Measurements from ENCODE around the gene DPYD.

The DPYD gene

DNA sequence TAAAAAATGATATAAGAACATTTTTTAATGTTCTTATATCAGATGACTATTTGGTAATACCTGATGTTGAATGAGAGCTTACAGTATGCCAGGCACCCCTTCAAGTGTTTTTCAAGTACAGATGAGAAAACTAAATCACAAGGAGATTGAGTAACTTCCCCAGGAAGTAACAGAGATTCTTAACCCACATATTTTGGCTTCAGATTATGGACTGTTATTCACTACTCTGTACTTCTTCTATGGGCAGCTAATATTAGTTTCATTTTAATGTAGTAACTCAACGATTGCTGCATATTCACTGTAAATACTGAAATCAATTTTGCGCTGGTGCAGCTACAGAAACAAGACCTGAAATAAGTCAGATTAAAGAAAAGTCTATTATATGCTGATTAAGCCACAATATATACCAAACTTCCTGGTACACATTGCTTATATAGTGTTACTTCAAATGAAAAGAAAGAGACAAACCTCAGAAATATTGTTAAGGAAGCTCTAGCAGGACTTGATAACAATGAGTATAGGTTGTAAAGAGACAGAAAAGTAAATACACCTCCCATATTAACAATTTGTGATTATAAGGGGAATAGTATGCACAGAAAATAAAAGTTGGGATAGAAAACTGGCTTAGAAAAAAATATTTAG, 19.7 kb downstream of the DPYD start:
- Histone ChIP-seq H3K14ac (ENCODE audit: low read length) (no peak overlapping the region), H2BK5ac (ENCODE audit: low read length) (no peak overlapping the region), H2BK15ac (ENCODE audit: low read length) (no peak overlapping the region), H3K4ac (ENCODE audit: low read length) (no peak overlapping the region), H3K27ac (replicated peaks; ENCODE audit: low read length) (no peak overlapping the region), H4K91ac (ENCODE audit: low read depth, low read length, poor library complexity) (no peak overlapping the region), H3K4me2 (ENCODE audit: insufficient read depth, low read length, poor library complexity, severe bottlenecking) (no peak overlapping the region), H3K23ac (ENCODE audit: low read depth, low read length, poor library complexity) (no peak overlapping the region), H3K27me3 (ENCODE audit: control insufficient read depth in 3 of 3, insufficient read depth in 3 of 3, low read depth in 1 of 3, low read length in 3 of 3) (no peaks in the 10 kb centered on the region), H3K4me3 (ENCODE audit: low read length in 2 of 2) (no peak overlapping the region), H2AK5ac (ENCODE audit: low read depth, low read length) (no peak overlapping the region), H3K79me1 (ENCODE audit: low read depth, low read length) (no peaks in the 10 kb centered on the region), H3K18ac (ENCODE audit: low read length) (no peak overlapping the region), H3K9me3 (replicated peaks in 1 of 2; ENCODE audit: control insufficient read depth in 2 of 2, insufficient read depth in 1 of 2, low read depth in 1 of 2, low read length in 2 of 2) (peaks cover 0 to 18% of the 10 kb centered on the region in 2 donors), H3K36me3 (replicated peaks in 1 of 2; ENCODE audit: control insufficient read depth in 2 of 2, insufficient read depth in 2 of 2, low read length in 2 of 2) (no peaks in the 10 kb centered on the region), H2BK12ac (ENCODE audit: low read length) (no peak overlapping the region), H2AFZ (ENCODE audit: low read length) (no peak overlapping the region), H4K8ac (ENCODE audit: low read depth, low read length) (no peak overlapping the region), H2BK120ac (ENCODE audit: low read depth, low read length) (no peak overlapping the region), H3K9ac (ENCODE audit: low read depth, low read length, poor library complexity) (no peak overlapping the region), H3K4me1 (ENCODE audit: control insufficient read depth in 2 of 2, insufficient read depth in 1 of 2, low read depth in 1 of 2, low read length in 2 of 2) (peaks cover 0 to 17% of the 10 kb centered on the region in 2 donors)
- no peak for DNase-seq (ENCODE audit: low spot score)
- WGBS, 2 donors (ENCODE audit: extremely low coverage in 2 of 2, insufficient read length in 2 of 2, insufficient replicate concordance in 1 of 2): no CpG with 5 or more reads among the region's 2 CpGs

DNA sequence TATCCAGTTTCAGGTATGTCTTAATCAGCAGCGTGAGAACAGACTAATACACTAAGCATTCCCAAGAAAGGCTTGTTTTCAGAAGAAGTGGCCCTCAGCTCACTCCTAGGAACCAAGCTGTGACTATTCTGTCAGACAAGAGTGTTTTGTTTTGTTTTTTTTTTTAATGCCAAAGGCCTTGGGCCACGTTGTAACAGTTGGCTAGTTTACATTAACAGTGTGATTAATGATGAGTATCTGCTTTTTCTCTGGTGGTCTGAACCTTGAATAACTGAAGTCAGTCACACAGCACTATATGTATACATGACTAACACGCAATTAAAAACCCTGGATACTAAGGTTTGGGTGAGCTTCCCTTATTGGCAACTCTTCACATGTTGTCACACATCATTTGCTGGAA, 21.9 kb downstream of the DPYD start:
- Histone ChIP-seq H2BK5ac (ENCODE audit: low read length) (no peak overlapping the region), H4K8ac (ENCODE audit: low read depth, low read length) (no peak overlapping the region), H3K9ac (ENCODE audit: low read depth, low read length, poor library complexity) (no peak overlapping the region), H3K79me1 (ENCODE audit: low read depth, low read length) (no peaks in the 10 kb centered on the region), H2AFZ (ENCODE audit: low read length) (no peak overlapping the region), H3K36me3 (replicated peaks in 1 of 2; ENCODE audit: control insufficient read depth in 2 of 2, insufficient read depth in 2 of 2, low read length in 2 of 2) (no peaks in the 10 kb centered on the region), H2BK12ac (ENCODE audit: low read length) (no peak overlapping the region), H2AK5ac (ENCODE audit: low read depth, low read length) (no peak overlapping the region), H3K14ac (ENCODE audit: low read length) (no peak overlapping the region), H3K23ac (ENCODE audit: low read depth, low read length, poor library complexity) (no peak overlapping the region), H2BK15ac (ENCODE audit: low read length) (no peak overlapping the region), H2BK120ac (ENCODE audit: low read depth, low read length) (no peak overlapping the region), H3K4me1 (ENCODE audit: control insufficient read depth in 2 of 2, insufficient read depth in 1 of 2, low read depth in 1 of 2, low read length in 2 of 2) (no peaks in the 10 kb centered on the region), H3K18ac (ENCODE audit: low read length) (no peak overlapping the region), H3K27me3 (ENCODE audit: control insufficient read depth in 3 of 3, insufficient read depth in 3 of 3, low read depth in 1 of 3, low read length in 3 of 3) (no peaks in the 10 kb centered on the region), H3K27ac (replicated peaks; ENCODE audit: low read length) (no peak overlapping the region), H3K9me3 (replicated peaks in 1 of 2; ENCODE audit: control insufficient read depth in 2 of 2, insufficient read depth in 1 of 2, low read depth in 1 of 2, low read length in 2 of 2) (peaks cover 0 to 18% of the 10 kb centered on the region in 2 donors), H3K4me3 (ENCODE audit: low read length in 2 of 2) (no peak overlapping the region), H3K4me2 (ENCODE audit: insufficient read depth, low read length, poor library complexity, severe bottlenecking) (no peak overlapping the region), H4K91ac (ENCODE audit: low read depth, low read length, poor library complexity) (no peak overlapping the region), H3K4ac (ENCODE audit: low read length) (no peak overlapping the region)
- WGBS, 2 donors (ENCODE audit: extremely low coverage in 2 of 2, insufficient read length in 2 of 2, insufficient replicate concordance in 1 of 2): no CpG with 5 or more reads among the region's 3 CpGs
- no peak for DNase-seq (ENCODE audit: low spot score)

DNA sequence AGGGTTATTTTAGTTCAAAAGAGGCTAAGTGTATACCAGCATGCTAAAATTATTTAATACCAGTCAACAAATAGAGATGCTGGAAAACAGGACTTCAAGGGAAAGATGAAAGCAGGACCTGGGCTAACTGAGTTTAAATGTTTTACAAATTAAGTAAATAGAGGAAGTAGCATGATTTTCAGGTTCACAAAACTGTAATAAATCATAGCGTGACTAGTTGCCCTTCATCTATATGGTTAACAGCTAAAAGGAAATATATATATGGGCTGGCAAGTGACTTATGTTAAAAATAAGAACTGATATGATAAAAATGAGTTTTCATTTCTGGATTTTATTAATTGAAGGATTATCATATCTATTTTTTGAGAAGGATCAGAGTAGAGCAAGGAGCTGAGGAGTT, 25.6 kb downstream of the DPYD start:
- no peak overlapping the region for H3K4me2 ChIP-seq (ENCODE audit: insufficient read depth, low read length, poor library complexity, severe bottlenecking)
- no peak overlapping the region for H2BK5ac ChIP-seq (ENCODE audit: low read length)
- H3K4me1 ChIP-seq (ENCODE audit: control insufficient read depth in 2 of 2, insufficient read depth in 1 of 2, low read depth in 1 of 2, low read length in 2 of 2): no peaks in the 10 kb centered on the region
- H3K9ac ChIP-seq (ENCODE audit: low read depth, low read length, poor library complexity): no peak overlapping the region
- H4K8ac ChIP-seq (ENCODE audit: low read depth, low read length): no peak overlapping the region
- H2AK5ac ChIP-seq (ENCODE audit: low read depth, low read length): no peak overlapping the region
- H3K9me3 ChIP-seq (replicated peaks in 1 of 2; ENCODE audit: control insufficient read depth in 2 of 2, insufficient read depth in 1 of 2, low read depth in 1 of 2, low read length in 2 of 2): peaks cover 0 to 22% of the 10 kb centered on the region in 2 donors
- H2BK12ac ChIP-seq (ENCODE audit: low read length): no peak overlapping the region
- H2BK15ac ChIP-seq (ENCODE audit: low read length): no peak overlapping the region
- H3K79me1 ChIP-seq (ENCODE audit: low read depth, low read length): no peaks in the 10 kb centered on the region
- no peak for DNase-seq (ENCODE audit: low spot score)
- no peaks in the 10 kb centered on the region for H3K36me3 ChIP-seq (replicated peaks in 1 of 2; ENCODE audit: control insufficient read depth in 2 of 2, insufficient read depth in 2 of 2, low read length in 2 of 2)
- no peak overlapping the region for H3K14ac ChIP-seq (ENCODE audit: low read length)
- no peak overlapping the region for H3K4ac ChIP-seq (ENCODE audit: low read length)
- no peak overlapping the region for H4K91ac ChIP-seq (ENCODE audit: low read depth, low read length, poor library complexity)
- H3K27me3 ChIP-seq (ENCODE audit: control insufficient read depth in 3 of 3, insufficient read depth in 3 of 3, low read depth in 1 of 3, low read length in 3 of 3): no peaks in the 10 kb centered on the region
- H3K27ac ChIP-seq (replicated peaks; ENCODE audit: low read length): no peak overlapping the region
- H3K18ac ChIP-seq (ENCODE audit: low read length): no peak overlapping the region
- H2AFZ ChIP-seq (ENCODE audit: low read length): no peak overlapping the region
- H3K4me3 ChIP-seq (ENCODE audit: low read length in 2 of 2): no peak overlapping the region
- H3K23ac ChIP-seq (ENCODE audit: low read depth, low read length, poor library complexity): no peak overlapping the region
- H2BK120ac ChIP-seq (ENCODE audit: low read depth, low read length): no peak overlapping the region
- no CpG with 5 or more reads among the region's 1 CpG for WGBS, 2 donors (ENCODE audit: extremely low coverage in 2 of 2, insufficient read length in 2 of 2, insufficient replicate concordance in 1 of 2)

DNA sequence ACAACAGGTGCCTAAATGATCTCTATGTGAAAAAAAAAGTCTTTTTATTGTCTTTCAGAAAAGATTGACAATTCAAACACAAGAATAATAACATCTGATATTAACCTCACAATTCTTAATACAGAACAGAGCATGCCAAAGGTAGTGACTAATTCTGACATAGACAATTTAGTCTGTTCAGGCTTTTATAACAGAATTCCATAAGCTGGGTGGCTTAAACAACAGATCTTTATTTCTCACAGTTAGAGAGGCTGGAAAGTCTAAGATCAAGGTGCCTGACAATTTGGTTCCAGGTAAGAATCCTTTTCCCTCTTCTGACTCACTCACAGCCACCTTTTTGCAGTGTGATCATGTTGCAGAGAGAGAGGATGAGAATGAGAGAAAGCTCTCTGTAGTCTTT, 27.0 kb downstream of the DPYD start:
- DNase-seq (ENCODE audit: low spot score): no peak
- no peak overlapping the region for H3K14ac ChIP-seq (ENCODE audit: low read length)
- H3K27me3 ChIP-seq (ENCODE audit: control insufficient read depth in 3 of 3, insufficient read depth in 3 of 3, low read depth in 1 of 3, low read length in 3 of 3): no peaks in the 10 kb centered on the region
- no peak overlapping the region for H2BK15ac ChIP-seq (ENCODE audit: low read length)
- H3K4me2 ChIP-seq (ENCODE audit: insufficient read depth, low read length, poor library complexity, severe bottlenecking): no peak overlapping the region
- H3K36me3 ChIP-seq (replicated peaks in 1 of 2; ENCODE audit: control insufficient read depth in 2 of 2, insufficient read depth in 2 of 2, low read length in 2 of 2): no peaks in the 10 kb centered on the region
- no peak overlapping the region for H4K8ac ChIP-seq (ENCODE audit: low read depth, low read length)
- no peak overlapping the region for H2AK5ac ChIP-seq (ENCODE audit: low read depth, low read length)
- no peak overlapping the region for H4K91ac ChIP-seq (ENCODE audit: low read depth, low read length, poor library complexity)
- no peak overlapping the region for H2AFZ ChIP-seq (ENCODE audit: low read length)
- peaks cover 0 to 16% of the 10 kb centered on the region in 2 donors for H3K9me3 ChIP-seq (replicated peaks in 1 of 2; ENCODE audit: control insufficient read depth in 2 of 2, insufficient read depth in 1 of 2, low read depth in 1 of 2, low read length in 2 of 2)
- no peak overlapping the region for H3K18ac ChIP-seq (ENCODE audit: low read length)
- no peak overlapping the region for H2BK12ac ChIP-seq (ENCODE audit: low read length)
- no peak overlapping the region for H2BK120ac ChIP-seq (ENCODE audit: low read depth, low read length)
- no peaks in the 10 kb centered on the region for H3K79me1 ChIP-seq (ENCODE audit: low read depth, low read length)
- H3K4me1 ChIP-seq (ENCODE audit: control insufficient read depth in 2 of 2, insufficient read depth in 1 of 2, low read depth in 1 of 2, low read length in 2 of 2): no peaks in the 10 kb centered on the region
- H3K23ac ChIP-seq (ENCODE audit: low read depth, low read length, poor library complexity): no peak overlapping the region
- H3K4ac ChIP-seq (ENCODE audit: low read length): no peak overlapping the region
- no peak overlapping the region for H3K9ac ChIP-seq (ENCODE audit: low read depth, low read length, poor library complexity)
- H3K4me3 ChIP-seq (ENCODE audit: low read length in 2 of 2): no peak overlapping the region
- H3K27ac ChIP-seq (replicated peaks; ENCODE audit: low read length): no peak overlapping the region
- H2BK5ac ChIP-seq (ENCODE audit: low read length): no peak overlapping the region

Measured in neuronal stem cell (in vitro differentiated cells).